ENCODE data around the gene TMEM232.

TMEM232 gene

DNA sequence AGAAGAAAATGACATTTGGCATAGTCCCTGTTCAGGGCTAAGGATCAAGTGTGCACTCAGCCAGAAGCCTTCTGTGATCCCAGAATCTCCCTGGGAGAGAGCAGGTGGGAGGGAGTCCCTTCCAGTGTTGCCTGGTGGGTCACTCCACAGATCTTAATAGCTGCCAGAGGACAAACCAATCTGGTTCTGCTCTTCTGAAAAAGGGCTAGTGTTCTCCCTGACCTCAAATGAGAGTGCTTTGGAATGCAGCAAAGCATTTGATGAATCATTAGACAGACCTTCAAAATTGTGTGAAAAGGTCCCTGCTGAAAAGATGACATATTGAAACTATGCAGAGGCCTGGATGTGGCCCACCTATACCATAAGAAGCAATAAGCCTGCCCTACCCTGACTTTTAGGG lies 339.7 kb downstream of the TMEM232 start:
- Histone ChIP-seq H3K4me3 (ENCODE audit: insufficient read depth in 1 of 2, low read depth in 1 of 2, low read length in 2 of 2) (peak overlapping the region in 1 of 2 experiments; percentile 10), H2BK5ac (ENCODE audit: low read depth, low read length, poor library complexity, severe bottlenecking) (no peak overlapping the region), H4K8ac (ENCODE audit: low read length) (no peak overlapping the region), H3K23ac (ENCODE audit: low read length in 2 of 2) (no peak overlapping the region), H3K36me3 (ENCODE audit: control insufficient read depth in 1 of 2, insufficient read depth in 2 of 2, low read depth in 1 of 2, low read length in 2 of 2) (no peaks in the 10 kb centered on the region), H3K27me3 (ENCODE audit: control insufficient read depth in 1 of 2, insufficient read depth in 1 of 2, low read length in 2 of 2) (no peaks in the 10 kb centered on the region), H2BK12ac (ENCODE audit: low read length in 2 of 2) (no peak overlapping the region), H4K91ac (ENCODE audit: low read length) (no peak overlapping the region), H3K18ac (ENCODE audit: low read depth in 1 of 2, low read length in 2 of 2) (no peak overlapping the region), H3K27ac (ENCODE audit: low read length, poor library complexity, severe bottlenecking) (peak overlapping the region; percentile 71), H2BK120ac (ENCODE audit: low read depth, low read length) (no peak overlapping the region), H3K9ac (ENCODE audit: low read length) (peak overlapping the region; percentile 27), H3K14ac (ENCODE audit: low read length in 2 of 2) (no peak overlapping the region), H3K4me1 (ENCODE audit: control insufficient read depth, insufficient read depth, low read depth, low read length) (peaks cover 2% of the 10 kb centered on the region), H3K4ac (ENCODE audit: low read depth in 1 of 2, low read length in 2 of 2) (no peak overlapping the region), H3K4me2 (ENCODE audit: low read length, poor library complexity, severe bottlenecking) (no peak overlapping the region), H2BK15ac (ENCODE audit: low read depth, poor library complexity, severe bottlenecking) (no peak overlapping the region), H3K79me1 (replicated peaks; ENCODE audit: low read length, poor library complexity, severe bottlenecking) (no peaks in the 10 kb centered on the region), H2AK5ac (ENCODE audit: low read length, severe bottlenecking) (no peak overlapping the region), H2AFZ (ENCODE audit: low read depth, low read length) (no peak overlapping the region), H3K9me3 (ENCODE audit: control insufficient read depth, low read length) (no peaks in the 10 kb centered on the region)
- DNase-seq, result peak; percentile 57

DNA sequence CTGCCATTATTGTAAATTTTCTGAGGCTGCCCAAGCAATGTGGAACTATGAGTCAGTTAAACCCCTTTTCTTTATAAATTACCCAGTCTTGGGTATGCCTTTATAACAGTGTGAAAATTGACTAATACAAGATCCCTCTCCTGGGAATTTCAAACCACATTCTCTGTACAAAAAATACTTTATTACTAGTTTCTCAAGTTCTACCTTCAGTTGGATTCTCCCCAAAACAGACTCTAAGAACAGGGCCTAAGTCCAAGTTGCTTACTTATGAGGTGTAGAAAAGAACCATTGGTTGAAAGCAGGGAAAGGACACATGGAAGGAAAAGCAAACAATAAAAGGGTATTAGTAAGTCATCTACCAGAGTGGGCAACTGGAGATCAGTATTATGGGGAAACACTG lies 343.2 kb downstream of the TMEM232 start:
- Histone ChIP-seq H3K27ac (ENCODE audit: low read length, poor library complexity, severe bottlenecking) (no peak overlapping the region), H4K91ac (ENCODE audit: low read length) (no peak overlapping the region), H3K14ac (ENCODE audit: low read length in 2 of 2) (no peak overlapping the region), H2BK120ac (ENCODE audit: low read depth, low read length) (no peak overlapping the region), H3K23ac (ENCODE audit: low read length in 2 of 2) (no peak overlapping the region), H3K4me3 (ENCODE audit: insufficient read depth in 1 of 2, low read depth in 1 of 2, low read length in 2 of 2) (no peak overlapping the region), H3K18ac (ENCODE audit: low read depth in 1 of 2, low read length in 2 of 2) (no peak overlapping the region), H2BK15ac (ENCODE audit: low read depth, poor library complexity, severe bottlenecking) (no peak overlapping the region), H2AFZ (ENCODE audit: low read depth, low read length) (no peak overlapping the region), H3K36me3 (ENCODE audit: control insufficient read depth in 1 of 2, insufficient read depth in 2 of 2, low read depth in 1 of 2, low read length in 2 of 2) (no peaks in the 10 kb centered on the region), H3K79me1 (replicated peaks; ENCODE audit: low read length, poor library complexity, severe bottlenecking) (no peaks in the 10 kb centered on the region), H2BK5ac (ENCODE audit: low read depth, low read length, poor library complexity, severe bottlenecking) (no peak overlapping the region), H3K4ac (ENCODE audit: low read depth in 1 of 2, low read length in 2 of 2) (no peak overlapping the region), H3K9ac (ENCODE audit: low read length) (no peak overlapping the region), H2AK5ac (ENCODE audit: low read length, severe bottlenecking) (no peak overlapping the region), H3K9me3 (ENCODE audit: control insufficient read depth, low read length) (no peaks in the 10 kb centered on the region), H3K4me2 (ENCODE audit: low read length, poor library complexity, severe bottlenecking) (no peak overlapping the region), H3K27me3 (ENCODE audit: control insufficient read depth in 1 of 2, insufficient read depth in 1 of 2, low read length in 2 of 2) (no peaks in the 10 kb centered on the region), H4K8ac (ENCODE audit: low read length) (no peak overlapping the region), H3K4me1 (ENCODE audit: control insufficient read depth, insufficient read depth, low read depth, low read length) (peaks cover 2% of the 10 kb centered on the region), H2BK12ac (ENCODE audit: low read length in 2 of 2) (no peak overlapping the region)
- DNase-seq, result no peak

DNA sequence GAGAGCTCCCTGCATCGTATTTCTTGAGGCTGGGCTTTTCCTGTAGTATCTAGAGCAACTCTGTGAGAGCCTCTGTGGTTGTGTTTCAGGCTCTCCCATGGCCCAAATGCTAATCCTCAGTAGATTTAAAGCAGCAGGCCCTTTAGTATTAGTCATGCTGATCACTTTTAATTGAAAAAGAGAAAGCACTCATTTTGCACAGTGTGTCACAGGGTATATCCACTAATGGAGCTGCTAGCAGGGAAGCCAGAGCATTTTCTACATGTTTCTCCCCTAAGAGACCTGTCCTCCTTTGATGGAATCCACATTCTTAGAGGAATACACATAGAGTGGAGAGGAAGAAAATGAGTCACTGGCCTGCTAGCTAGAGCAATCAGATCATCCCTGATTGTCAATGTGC lies 348.5 kb downstream of the TMEM232 start:
- Histone ChIP-seq H2BK12ac (ENCODE audit: low read length in 2 of 2) (no peak overlapping the region), H4K91ac (ENCODE audit: low read length) (no peak overlapping the region), H2BK120ac (ENCODE audit: low read depth, low read length) (peak overlapping the region; percentile 61), H4K8ac (ENCODE audit: low read length) (no peak overlapping the region), H3K27ac (ENCODE audit: low read length, poor library complexity, severe bottlenecking) (peak overlapping the region; percentile 90), H2AFZ (ENCODE audit: low read depth, low read length) (no peak overlapping the region), H3K4ac (ENCODE audit: low read depth in 1 of 2, low read length in 2 of 2) (no peak overlapping the region), H2BK5ac (ENCODE audit: low read depth, low read length, poor library complexity, severe bottlenecking) (no peak overlapping the region), H3K4me3 (ENCODE audit: insufficient read depth in 1 of 2, low read depth in 1 of 2, low read length in 2 of 2) (peak overlapping the region in 1 of 2 experiments; percentile 38), H3K9ac (ENCODE audit: low read length) (peak overlapping the region; percentile 71), H3K79me1 (replicated peaks; ENCODE audit: low read length, poor library complexity, severe bottlenecking) (no peaks in the 10 kb centered on the region), H3K4me2 (ENCODE audit: low read length, poor library complexity, severe bottlenecking) (no peak overlapping the region), H3K9me3 (ENCODE audit: control insufficient read depth, low read length) (no peaks in the 10 kb centered on the region), H3K14ac (ENCODE audit: low read length in 2 of 2) (no peak overlapping the region), H2BK15ac (ENCODE audit: low read depth, poor library complexity, severe bottlenecking) (no peak overlapping the region), H3K4me1 (ENCODE audit: control insufficient read depth, insufficient read depth, low read depth, low read length) (peaks cover 2% of the 10 kb centered on the region), H3K36me3 (ENCODE audit: control insufficient read depth in 1 of 2, insufficient read depth in 2 of 2, low read depth in 1 of 2, low read length in 2 of 2) (no peaks in the 10 kb centered on the region), H3K18ac (ENCODE audit: low read depth in 1 of 2, low read length in 2 of 2) (peak overlapping the region in 1 of 2 experiments; percentile 70), H3K23ac (ENCODE audit: low read length in 2 of 2) (no peak overlapping the region), H2AK5ac (ENCODE audit: low read length, severe bottlenecking) (no peak overlapping the region), H3K27me3 (ENCODE audit: control insufficient read depth in 1 of 2, insufficient read depth in 1 of 2, low read length in 2 of 2) (no peaks in the 10 kb centered on the region)
- WGBS, result 9% methylated on average over 1 of the region's 1 CpG
- peak; percentile 89 for DNase-seq

DNA sequence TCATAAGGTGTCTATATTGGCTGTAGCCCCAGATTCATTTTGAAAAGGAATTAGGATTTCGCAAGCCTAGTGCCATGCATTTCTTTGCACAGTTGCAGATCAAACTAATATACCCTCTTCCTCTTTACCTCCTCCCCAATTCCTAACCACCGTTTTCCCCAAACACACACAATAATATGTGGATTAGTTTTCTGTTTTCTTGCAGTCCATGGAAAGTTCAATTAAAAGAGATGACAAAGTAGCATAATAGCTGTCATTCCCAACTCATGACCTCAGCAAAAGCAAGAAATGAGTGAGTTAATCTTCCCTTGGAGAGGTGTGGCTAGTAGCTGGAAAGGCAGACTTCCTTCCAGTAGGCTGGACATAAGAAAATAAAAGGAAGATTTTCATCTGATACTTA lies 349.1 kb downstream of the TMEM232 start:
- Histone ChIP-seq H3K23ac (ENCODE audit: low read length in 2 of 2) (no peak overlapping the region), H3K18ac (ENCODE audit: low read depth in 1 of 2, low read length in 2 of 2) (peak overlapping the region in 1 of 2 experiments; percentile 21), H3K27ac (ENCODE audit: low read length, poor library complexity, severe bottlenecking) (peak overlapping the region; percentile 90), H2BK12ac (ENCODE audit: low read length in 2 of 2) (no peak overlapping the region), H2BK120ac (ENCODE audit: low read depth, low read length) (no peak overlapping the region), H3K4me2 (ENCODE audit: low read length, poor library complexity, severe bottlenecking) (no peak overlapping the region), H2BK5ac (ENCODE audit: low read depth, low read length, poor library complexity, severe bottlenecking) (no peak overlapping the region), H3K14ac (ENCODE audit: low read length in 2 of 2) (no peak overlapping the region), H3K4me1 (ENCODE audit: control insufficient read depth, insufficient read depth, low read depth, low read length) (peaks cover 2% of the 10 kb centered on the region), H3K4me3 (ENCODE audit: insufficient read depth in 1 of 2, low read depth in 1 of 2, low read length in 2 of 2) (peak overlapping the region in 1 of 2 experiments; percentile 38), H2AFZ (ENCODE audit: low read depth, low read length) (no peak overlapping the region), H4K91ac (ENCODE audit: low read length) (no peak overlapping the region), H3K9me3 (ENCODE audit: control insufficient read depth, low read length) (no peaks in the 10 kb centered on the region), H3K27me3 (ENCODE audit: control insufficient read depth in 1 of 2, insufficient read depth in 1 of 2, low read length in 2 of 2) (no peaks in the 10 kb centered on the region), H2AK5ac (ENCODE audit: low read length, severe bottlenecking) (no peak overlapping the region), H3K79me1 (replicated peaks; ENCODE audit: low read length, poor library complexity, severe bottlenecking) (no peaks in the 10 kb centered on the region), H3K4ac (ENCODE audit: low read depth in 1 of 2, low read length in 2 of 2) (no peak overlapping the region), H3K36me3 (ENCODE audit: control insufficient read depth in 1 of 2, insufficient read depth in 2 of 2, low read depth in 1 of 2, low read length in 2 of 2) (no peaks in the 10 kb centered on the region), H4K8ac (ENCODE audit: low read length) (no peak overlapping the region), H3K9ac (ENCODE audit: low read length) (peak overlapping the region; percentile 71), H2BK15ac (ENCODE audit: low read depth, poor library complexity, severe bottlenecking) (no peak overlapping the region)
- DNase-seq, result peak; percentile 50
- WGBS, result 100% methylated on average over 1 of the region's 2 CpGs
